HEK293 (cell line): ENCODE data around the gene ZBTB48.

Experiments used
- CTCF ChIA-PET: fragments of 350-600 bp; formaldehyde crosslinking; extraction: SDS; loops from one replicate; lab custom pipeline; 2021; ENCODE audit warnings: antibody characterized with exemption; lab: Yijun Ruan, JAX
- POLR2A ChIA-PET: fragments of 300-600 bp; formaldehyde crosslinking; extraction: SDS; loops from one replicate; lab custom pipeline; 2020; ENCODE audit warnings: antibody characterized with exemption, inconsistent platforms; lab: Yijun Ruan, JAX
- H3K27ac ChIP-seq: fragments of 200-500 bp; sonication (Bioruptor generic); 2 replicates; pipeline ENCODE4 v1.5.1; 2014; ENCODE audit warnings: low read depth, low read length, control low read depth, inconsistent platforms; ENCODE audit errors: extremely low read depth
- H3K36me3 ChIP-seq, 2 experiments: fragments of 200-500 bp in 1 of 2; sonication (Bioruptor generic) in 1 of 2; 1 replicate in 1 of 2; 2 replicates in 1 of 2; pipeline ENCODE4 v1.5.1; 2014 to 2017; ENCODE audit warnings: inconsistent platforms in 2 of 2, low read length in 2 of 2; ENCODE audit not compliant: control insufficient read depth in 2 of 2, insufficient read depth in 1 of 2
- H3K4me1 ChIP-seq: fragments of 200-500 bp; sonication (Bioruptor generic); 2 replicates; pipeline ENCODE4 v1.5.1; 2014; ENCODE audit warnings: mild to moderate bottlenecking, low read length, inconsistent platforms; ENCODE audit not compliant: control insufficient read depth, insufficient read depth
- H3K4me3 ChIP-seq: 2 replicates; pipeline ENCODE4 v1.5.1; 2011; ENCODE audit warnings: low read depth, mild to moderate bottlenecking, control low read depth, low read length, moderate library complexity
- H3K9me3 ChIP-seq: fragments of 200-500 bp; sonication (Bioruptor generic); 2 replicates; pipeline ENCODE4 v1.5.1; 2014; ENCODE audit warnings: low read depth, low read length, inconsistent platforms; ENCODE audit not compliant: control insufficient read depth, insufficient read depth
- BCL11B ChIP-seq: fragments of 450-650 bp; formaldehyde crosslinking; IDR thresholded peaks from 2 replicates; pipeline ENCODE4 v1.5.1; 2016; ENCODE audit warnings: low read depth, missing biosample characterization, missing genetic modification characterization
- EGR2 ChIP-seq: fragments of 450-650 bp; formaldehyde crosslinking; IDR thresholded peaks from 2 replicates; pipeline ENCODE4 v1.5.1; 2016; ENCODE audit warnings: low read depth, missing biosample characterization, missing genetic modification characterization
- HOXA7 ChIP-seq: sonication (generic); formaldehyde crosslinking; IDR thresholded peaks from 2 replicates; pipeline ENCODE4 v1.8.1; 2022; ENCODE audit warnings: missing genetic modification reagents, borderline replicate concordance
- KLF7 ChIP-seq: fragments of 450-650 bp; formaldehyde crosslinking; IDR thresholded peaks from 2 replicates; pipeline ENCODE4 v1.5.1; 2016; ENCODE audit warnings: missing biosample characterization, missing genetic modification characterization, borderline replicate concordance
- KLF9 ChIP-seq: fragments of 450-650 bp; formaldehyde crosslinking; IDR thresholded peaks from 2 replicates; pipeline ENCODE4 v1.5.1; 2016; ENCODE audit warnings: missing biosample characterization, missing genetic modification characterization, low read depth
- SP7 ChIP-seq: fragments of 450-650 bp; formaldehyde crosslinking; IDR thresholded peaks from 2 replicates; pipeline ENCODE4 v1.5.1; 2016; ENCODE audit warnings: missing biosample characterization, missing genetic modification characterization
- ZFHX2 ChIP-seq: fragments of 450-650 bp; formaldehyde crosslinking; conservative IDR thresholded peaks from 2 replicates; pipeline ENCODE4 v1.5.1; 2016; ENCODE audit warnings: missing biosample characterization, missing genetic modification characterization
- ZNF10 ChIP-seq: fragments of 450-650 bp; formaldehyde crosslinking; IDR thresholded peaks from 2 replicates; pipeline ENCODE4 v1.5.1; 2017; ENCODE audit warnings: missing biosample characterization, missing genetic modification characterization
- ZNF140 ChIP-seq: fragments of 450-650 bp; formaldehyde crosslinking; IDR thresholded peaks from 2 replicates; pipeline ENCODE4 v1.5.1; 2016; ENCODE audit warnings: missing biosample characterization, missing genetic modification characterization
- ZNF157 ChIP-seq: fragments of 450-650 bp; formaldehyde crosslinking; IDR thresholded peaks from 2 replicates; pipeline ENCODE4 v1.5.1; 2016; ENCODE audit warnings: missing biosample characterization, missing genetic modification characterization
- ZNF248 ChIP-seq: fragments of 450-650 bp; formaldehyde crosslinking; IDR thresholded peaks from 2 replicates; pipeline ENCODE4 v1.5.1; 2017; ENCODE audit warnings: missing biosample characterization, missing genetic modification characterization
- ZNF266 ChIP-seq: fragments of 450-650 bp; formaldehyde crosslinking; IDR thresholded peaks from 2 replicates; pipeline ENCODE4 v1.5.1; 2016; ENCODE audit warnings: missing biosample characterization, missing genetic modification characterization, low read depth
- ZNF280C ChIP-seq: fragments of 450-650 bp; formaldehyde crosslinking; IDR thresholded peaks from 2 replicates; pipeline ENCODE4 v1.5.1; 2016; ENCODE audit warnings: missing biosample characterization, missing genetic modification characterization
- ZNF335 ChIP-seq: fragments of 450-650 bp; formaldehyde crosslinking; conservative IDR thresholded peaks from 2 replicates; pipeline ENCODE4 v1.5.1; 2016; ENCODE audit warnings: missing biosample characterization, missing genetic modification characterization
- ZNF350 ChIP-seq: fragments of 450-650 bp; formaldehyde crosslinking; IDR thresholded peaks from 2 replicates; pipeline ENCODE4 v1.5.0; 2017; ENCODE audit warnings: missing biosample characterization, mild to moderate bottlenecking, missing genetic modification characterization
- ZNF626 ChIP-seq: fragments of 450-650 bp; sonication (Bioruptor Pico); formaldehyde crosslinking; IDR thresholded peaks from 2 replicates; pipeline ENCODE4 v1.5.1; 2018; ENCODE audit warnings: missing biosample characterization, missing genetic modification characterization, inconsistent platforms
- TF ChIP-seq, protein P1 (sequence below): fragments of 450-650 bp; formaldehyde crosslinking; IDR thresholded peaks from 2 replicates; pipeline ENCODE4 v1.5.1; 2016; ENCODE audit warnings: missing biosample characterization, missing genetic modification characterization
- TF ChIP-seq, protein P2 (sequence below): fragments of 450-650 bp; formaldehyde crosslinking; IDR thresholded peaks from 2 replicates; pipeline ENCODE4 v1.5.1; 2017; ENCODE audit warnings: missing biosample characterization, missing genetic modification characterization

Gene ZBTB48

DNA sequence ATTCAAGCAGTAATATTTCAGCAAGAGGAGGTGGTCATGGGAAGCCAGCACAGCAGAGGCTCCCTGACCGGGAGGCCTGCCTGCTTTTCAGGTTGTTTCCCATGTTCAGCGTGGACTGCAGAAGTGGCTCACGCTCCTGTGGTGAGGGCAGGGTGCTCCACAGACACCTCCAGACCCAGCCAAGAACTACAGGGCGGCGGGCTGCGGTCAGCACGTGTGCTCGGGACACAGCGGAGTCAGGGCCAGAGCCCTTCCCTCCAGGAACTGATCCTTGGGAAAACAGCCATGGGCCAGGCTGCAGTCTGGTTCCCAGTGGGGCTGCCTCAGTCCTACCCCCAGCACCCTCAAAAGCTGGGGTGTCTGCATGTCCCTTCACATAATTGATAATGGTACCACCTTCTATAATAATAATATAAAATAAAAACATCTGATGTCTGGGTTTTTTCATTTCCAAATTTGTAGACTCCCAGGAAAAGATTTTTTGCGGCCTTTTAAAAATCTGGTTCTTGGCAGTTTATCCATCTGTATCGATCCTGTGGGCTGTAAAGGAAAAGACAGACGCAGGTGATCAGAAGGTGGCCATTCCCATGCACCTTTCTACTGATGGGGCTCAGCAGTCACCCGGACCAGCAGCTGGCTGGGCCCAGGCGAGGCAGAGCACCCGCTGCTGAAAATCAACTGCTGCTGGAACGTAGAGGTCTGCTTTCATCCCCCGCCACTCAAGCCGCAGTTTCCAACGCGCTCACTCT is 55.5 kb downstream of the ZBTB48 start:
- Histone ChIP-seq H3K36me3 (peaks cover 20 to 98% of the 10 kb centered on the region in 2 experiments; a peak in 2 of 3 replicates), H3K4me1 (no peaks in the 10 kb centered on the region), H3K4me3 (no peak overlapping the region), H3K27ac (no peak overlapping the region), H3K9me3 (no peaks in the 10 kb centered on the region)
- ChIA-PET POLR2A (interaction anchor here (0.5 to 1.5 kb wide), 4 partner anchors 21 to 142 kb away, joined by 3 to 7 read pairs (median 4); no protein-coding TSS in a partner anchor), CTCF (interaction anchor here (0.6 to 2.0 kb wide), 7 partner anchors 8 to 1367 kb away, joined by 3 to 10 read pairs (median 4); no protein-coding TSS in a partner anchor)
- TF ChIP-seq ZNF335 (no peak), ZNF280C (tag by site-specific recombination) (no peak), HOXA7 (CRISPR knock-in tag) (no peak), BCL11B (tag by site-specific recombination) (no peak), ZNF266 (tag by site-specific recombination) (no peak), SP7 (tag by site-specific recombination) (no peak), ZFHX2 (tag by site-specific recombination) (no peak), ZNF626 (tag by site-specific recombination) (no peak), ZNF157 (tag by site-specific recombination) (no peak), ZNF350 (tag by site-specific recombination) (no peak)

- POLR2A ChIA-PET = interaction anchor here (0.5 kb wide), 1 partner anchor 24 kb away, joined by 3 read pairs; no protein-coding TSS in a partner anchor
- H3K36me3 ChIP-seq = peaks cover 20 to 98% of the 10 kb centered on the region in 2 experiments; a peak in 2 of 3 replicates
- no peaks in the 10 kb centered on the region for H3K9me3 ChIP-seq
- no peaks in the 10 kb centered on the region for H3K4me1 ChIP-seq
- no peak overlapping the region for H3K4me3 ChIP-seq
- TF ChIP-seq KLF7 (tag by site-specific recombination) = no peak
- TF ChIP-seq, protein P1, sequence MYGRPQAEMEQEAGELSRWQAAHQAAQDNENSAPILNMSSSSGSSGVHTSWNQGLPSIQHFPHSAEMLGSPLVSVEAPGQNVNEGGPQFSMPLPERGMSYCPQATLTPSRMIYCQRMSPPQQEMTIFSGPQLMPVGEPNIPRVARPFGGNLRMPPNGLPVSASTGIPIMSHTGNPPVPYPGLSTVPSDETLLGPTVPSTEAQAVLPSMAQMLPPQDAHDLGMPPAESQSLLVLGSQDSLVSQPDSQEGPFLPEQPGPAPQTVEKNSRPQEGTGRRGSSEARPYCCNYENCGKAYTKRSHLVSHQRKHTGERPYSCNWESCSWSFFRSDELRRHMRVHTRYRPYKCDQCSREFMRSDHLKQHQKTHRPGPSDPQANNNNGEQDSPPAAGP (tag by site-specific recombination) = no peak
- TF ChIP-seq, protein P2, sequence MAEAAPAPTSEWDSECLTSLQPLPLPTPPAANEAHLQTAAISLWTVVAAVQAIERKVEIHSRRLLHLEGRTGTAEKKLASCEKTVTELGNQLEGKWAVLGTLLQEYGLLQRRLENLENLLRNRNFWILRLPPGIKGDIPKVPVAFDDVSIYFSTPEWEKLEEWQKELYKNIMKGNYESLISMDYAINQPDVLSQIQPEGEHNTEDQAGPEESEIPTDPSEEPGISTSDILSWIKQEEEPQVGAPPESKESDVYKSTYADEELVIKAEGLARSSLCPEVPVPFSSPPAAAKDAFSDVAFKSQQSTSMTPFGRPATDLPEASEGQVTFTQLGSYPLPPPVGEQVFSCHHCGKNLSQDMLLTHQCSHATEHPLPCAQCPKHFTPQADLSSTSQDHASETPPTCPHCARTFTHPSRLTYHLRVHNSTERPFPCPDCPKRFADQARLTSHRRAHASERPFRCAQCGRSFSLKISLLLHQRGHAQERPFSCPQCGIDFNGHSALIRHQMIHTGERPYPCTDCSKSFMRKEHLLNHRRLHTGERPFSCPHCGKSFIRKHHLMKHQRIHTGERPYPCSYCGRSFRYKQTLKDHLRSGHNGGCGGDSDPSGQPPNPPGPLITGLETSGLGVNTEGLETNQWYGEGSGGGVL (tag by site-specific recombination) = no peak
- TF ChIP-seq ZNF10 (tag by site-specific recombination) = peak; percentile 71; the same call in 1 of the 2 replicates
- TF ChIP-seq KLF9 (tag by site-specific recombination) = no peak
- TF ChIP-seq EGR2 (tag by site-specific recombination) = peak; percentile 54; the same call in 1 of the 2 replicates
- peak; percentile 32; the same call in 1 of the 2 replicates for TF ChIP-seq ZFHX2 (tag by site-specific recombination)
- no peak for TF ChIP-seq ZNF248
- TF ChIP-seq ZNF140 (tag by site-specific recombination) = no peak
- CTCF ChIA-PET = interaction anchor here (0.6 to 1.9 kb wide), 2 partner anchors 10 to 115 kb away, joined by 4 to 8 read pairs; no protein-coding TSS in a partner anchor
- H3K27ac ChIP-seq = no peak overlapping the region
These were observed 56.3 kb downstream of the ZBTB48 start for GRCh38 chr1:6635910-6636760.
